MCF 10A (cell line): ENCODE results near the gene SDHB. TPM values are rescaled to one million over a fixed set of nuclear protein-coding genes. Genes with fewer than 3 reads are reported as not detected.
A peak's percentile ranks its signal among the peaks of the same experiment; 100 is the strongest.

ENCODE experiments used
- BruUV-seq: library from RNA; stranded (reverse); fragments of 400-500 nt; replicated peaks from 2 replicates; lab custom pipeline; 2021; lab: Mats Ljungman, UMichigan
- CTCF ChIA-PET: fragments of 300-600 bp; sonication (Branson Sonifier 250); formaldehyde crosslinking; extraction: SDS; loops from one replicate; lab custom pipeline; 2021; ENCODE audit warnings: antibody characterized with exemption, inconsistent platforms; lab: Yijun Ruan, JAX
- POLR2A ChIA-PET: fragments of 300-600, 350-650 bp; sonication (Branson Sonifier 250); formaldehyde crosslinking; extraction: SDS; loops from one replicate; lab custom pipeline; 2020; ENCODE audit warnings: antibody characterized with exemption, inconsistent platforms; lab: Yijun Ruan, JAX
- DNase-seq: peaks from one replicate; pipeline ENCODE4 v3.0.0-alpha.2; 2018; ENCODE audit not compliant: unreplicated experiment
- H3K27ac Mint-ChIP-seq: one replicate; pipeline ENCODE4 v1.8.0; 2022; ENCODE audit warnings: mild to moderate bottlenecking, low read depth, mixed read lengths; ENCODE audit not compliant: unreplicated experiment
- H3K27me3 Mint-ChIP-seq: one replicate; pipeline ENCODE4 v1.8.0; 2022; ENCODE audit warnings: mixed read lengths; ENCODE audit not compliant: insufficient read depth, unreplicated experiment
- H3K36me3 Mint-ChIP-seq: one replicate; pipeline ENCODE4 v1.8.0; 2022; ENCODE audit warnings: mild to moderate bottlenecking, moderate library complexity, mixed read lengths; ENCODE audit not compliant: insufficient read depth, unreplicated experiment
- H3K4me1 Mint-ChIP-seq: one replicate; pipeline ENCODE4 v1.8.0; 2022; ENCODE audit warnings: mixed read lengths; ENCODE audit not compliant: insufficient read depth, unreplicated experiment
- H3K4me3 Mint-ChIP-seq: one replicate; pipeline ENCODE4 v1.8.0; 2022; ENCODE audit warnings: mild to moderate bottlenecking, moderate library complexity, mixed read lengths; ENCODE audit not compliant: unreplicated experiment
- H3K9me3 Mint-ChIP-seq: one replicate; pipeline ENCODE4 v1.8.0; 2022; ENCODE audit warnings: mixed read lengths; ENCODE audit not compliant: unreplicated experiment
- intact Hi-C: fragments of 100-400 bp; cut with micrococcal nuclease; formaldehyde crosslinking; loops from 2 replicates; pipeline ENCODE4 v1.14.1; 2022
- total RNA-seq: library from RNA; stranded (reverse); gene quantifications from 2 replicates; pipeline ENCODE4 v1.2.3, GENCODE V29; 2022
- TF ChIP-seq, protein P1 (sequence below): fragments of 200-600 bp; IDR thresholded peaks from one replicate; pipeline ENCODE4 v1.8.0; 2022; ENCODE audit warnings: antibody characterized with exemption, mild to moderate bottlenecking; ENCODE audit not compliant: unreplicated experiment

SDHB gene
- total RNA-seq, 1 experiment from 2014 or later, result 166 TPM

DNA sequence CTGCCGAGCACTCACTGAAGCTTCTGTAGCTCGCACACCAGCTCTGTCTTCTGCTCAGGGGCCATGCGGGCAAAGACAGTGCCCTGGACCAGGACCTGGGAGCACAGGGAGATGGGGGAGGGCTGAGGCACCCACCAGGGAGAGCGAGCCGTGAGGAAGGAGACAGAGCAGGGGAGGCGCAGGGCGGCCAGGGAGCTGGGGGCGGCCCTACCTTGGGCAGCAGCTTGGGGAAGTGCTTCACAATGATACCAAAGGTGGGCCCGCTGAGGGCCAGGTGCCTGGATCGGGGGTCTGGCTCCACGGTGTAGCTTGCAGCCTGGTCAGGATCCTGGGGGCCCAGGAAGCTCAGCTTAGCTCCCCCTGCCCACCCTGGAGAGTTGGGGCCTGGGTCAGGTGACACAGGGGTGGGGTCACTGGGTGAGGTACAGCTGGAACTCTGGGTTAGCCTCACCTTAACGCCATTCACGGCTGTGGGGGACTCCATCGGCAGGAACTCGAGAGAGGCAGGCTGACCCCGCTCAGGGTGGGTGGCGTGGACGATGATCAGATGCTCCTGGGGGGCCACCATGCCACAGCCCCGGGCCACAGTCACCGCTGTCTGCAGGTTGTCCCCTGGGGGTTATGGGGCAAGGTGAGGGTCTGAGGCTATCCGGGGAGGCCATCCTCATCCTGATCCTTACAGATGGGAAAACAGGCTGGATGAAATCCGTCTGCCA is 64.0 kb downstream of the SDHB start:
- Mint-ChIP-seq H3K36me3 (peaks cover 8% of the 10 kb centered on the region), H3K27me3 (no peaks in the 10 kb centered on the region), H3K4me1 (peaks cover under 1% of the 10 kb centered on the region), H3K27ac (no peak overlapping the region), H3K4me3 (no peak overlapping the region), H3K9me3 (no peaks in the 10 kb centered on the region)
- intact Hi-C loops, result no loop called here
- TF ChIP-seq, protein P1, sequence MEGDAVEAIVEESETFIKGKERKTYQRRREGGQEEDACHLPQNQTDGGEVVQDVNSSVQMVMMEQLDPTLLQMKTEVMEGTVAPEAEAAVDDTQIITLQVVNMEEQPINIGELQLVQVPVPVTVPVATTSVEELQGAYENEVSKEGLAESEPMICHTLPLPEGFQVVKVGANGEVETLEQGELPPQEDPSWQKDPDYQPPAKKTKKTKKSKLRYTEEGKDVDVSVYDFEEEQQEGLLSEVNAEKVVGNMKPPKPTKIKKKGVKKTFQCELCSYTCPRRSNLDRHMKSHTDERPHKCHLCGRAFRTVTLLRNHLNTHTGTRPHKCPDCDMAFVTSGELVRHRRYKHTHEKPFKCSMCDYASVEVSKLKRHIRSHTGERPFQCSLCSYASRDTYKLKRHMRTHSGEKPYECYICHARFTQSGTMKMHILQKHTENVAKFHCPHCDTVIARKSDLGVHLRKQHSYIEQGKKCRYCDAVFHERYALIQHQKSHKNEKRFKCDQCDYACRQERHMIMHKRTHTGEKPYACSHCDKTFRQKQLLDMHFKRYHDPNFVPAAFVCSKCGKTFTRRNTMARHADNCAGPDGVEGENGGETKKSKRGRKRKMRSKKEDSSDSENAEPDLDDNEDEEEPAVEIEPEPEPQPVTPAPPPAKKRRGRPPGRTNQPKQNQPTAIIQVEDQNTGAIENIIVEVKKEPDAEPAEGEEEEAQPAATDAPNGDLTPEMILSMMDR, result no peak
- no peak for DNase-seq
- BruUV-seq, result no TSS peak
- CTCF ChIA-PET, result no interaction called here
- POLR2A ChIA-PET, result interaction anchor here (0.6 to 1.1 kb wide), 2 partner anchors 12 to 390 kb away, joined by 3 to 5 read pairs; no protein-coding TSS in a partner anchor

DNA sequence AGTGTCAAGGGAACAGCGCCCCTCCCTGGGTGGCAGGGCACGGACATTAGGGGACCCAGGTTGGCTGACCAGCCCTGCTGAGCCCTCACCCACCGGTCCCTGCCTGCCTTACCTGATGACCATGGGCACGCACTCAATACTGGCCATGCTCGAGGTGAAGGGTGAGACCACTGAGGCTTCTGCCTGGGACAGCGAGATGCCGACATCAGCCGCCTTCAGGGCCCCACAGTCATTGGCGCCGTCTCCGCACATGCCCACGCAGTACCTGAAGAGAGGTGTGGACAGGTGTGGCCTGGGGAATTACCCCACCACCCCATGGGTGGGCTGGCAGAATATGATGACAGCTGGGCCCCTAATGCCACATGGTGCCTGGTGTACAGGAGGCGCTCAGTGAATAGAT is 65.6 kb downstream of the SDHB start:
- peaks cover 6% of the 10 kb centered on the region for H3K4me1 Mint-ChIP-seq
- POLR2A ChIA-PET, result no interaction called here
- H3K27me3 Mint-ChIP-seq, result no peaks in the 10 kb centered on the region
- H3K4me3 Mint-ChIP-seq, result no peak overlapping the region
- intact Hi-C loops, result no loop called here
- BruUV-seq, result no TSS peak
- CTCF ChIA-PET, result interaction anchor here (1.3 kb wide), 2 partner anchors 9 to 58 kb away, joined by 3 to 4 read pairs; no protein-coding TSS in a partner anchor
- DNase-seq, result no peak
- no peaks in the 10 kb centered on the region for H3K9me3 Mint-ChIP-seq
- TF ChIP-seq, protein P1, result no peak
- no peak overlapping the region for H3K27ac Mint-ChIP-seq
- H3K36me3 Mint-ChIP-seq, result peaks cover 6% of the 10 kb centered on the region

DNA sequence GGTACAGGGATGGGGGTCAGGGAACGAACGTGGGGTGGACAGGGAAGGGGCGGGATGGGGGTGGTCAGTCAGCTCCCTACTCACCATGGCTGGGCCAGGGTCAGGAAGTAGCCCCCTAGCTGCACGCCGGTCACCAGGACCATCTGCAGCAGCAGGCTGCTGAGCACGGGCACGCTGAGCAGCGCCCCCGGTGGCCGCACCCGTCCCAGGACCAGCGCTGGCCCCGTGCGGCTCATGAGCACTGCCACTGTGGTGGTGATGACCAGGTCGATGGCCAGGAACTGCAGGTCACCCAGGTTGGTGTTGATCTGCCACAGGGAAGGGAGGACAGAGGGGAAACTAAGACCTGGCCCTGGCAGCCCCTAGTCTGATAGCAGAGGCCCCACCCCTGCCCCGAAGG is 66.9 kb downstream of the SDHB start:
- TF ChIP-seq, protein P1, result peak; percentile 28
- no peak overlapping the region for H3K27ac Mint-ChIP-seq
- H3K4me1 Mint-ChIP-seq, result peaks cover 6% of the 10 kb centered on the region
- no TSS peak for BruUV-seq
- no peaks in the 10 kb centered on the region for H3K27me3 Mint-ChIP-seq
- H3K9me3 Mint-ChIP-seq, result no peaks in the 10 kb centered on the region
- no peak overlapping the region for H3K4me3 Mint-ChIP-seq
- no peak for DNase-seq
- H3K36me3 Mint-ChIP-seq, result peaks cover 6% of the 10 kb centered on the region
- CTCF ChIA-PET, result interaction anchor here (0.7 to 1.3 kb wide), 5 partner anchors 8 to 59 kb away, joined by 3 to 4 read pairs (median 3); no protein-coding TSS in a partner anchor
- POLR2A ChIA-PET, result no interaction called here
- intact Hi-C loops, result no loop called here

DNA sequence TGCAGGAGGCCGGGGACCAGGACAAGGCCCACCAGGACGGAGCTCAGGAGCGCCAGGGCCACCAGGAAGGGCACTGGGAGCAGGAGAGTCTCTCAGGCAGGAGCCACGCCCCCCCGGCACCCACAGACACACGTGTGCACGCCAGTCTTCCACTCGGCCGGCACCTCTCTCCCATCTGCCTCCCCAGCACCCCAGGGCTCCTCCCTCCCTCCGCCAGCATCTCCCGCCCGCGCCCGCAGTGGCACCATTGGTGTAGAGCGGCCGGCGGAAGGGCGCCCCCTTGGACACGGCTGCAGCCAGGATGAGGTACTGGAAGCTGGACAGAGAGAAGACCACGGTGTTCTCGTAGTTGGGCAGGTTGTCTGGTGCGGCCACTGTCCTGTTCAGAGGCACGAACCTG is 67.3 kb downstream of the SDHB start:
- CTCF ChIA-PET, result interaction anchor here (0.7 to 1.3 kb wide), 4 partner anchors 8 to 59 kb away, joined by 3 to 4 read pairs (median 4); no protein-coding TSS in a partner anchor

More for the DNA sequence above, 67.3 kb downstream of the SDHB start:
- H3K9me3 Mint-ChIP-seq, result no peaks in the 10 kb centered on the region
- no peak overlapping the region for H3K4me3 Mint-ChIP-seq
- BruUV-seq, result no TSS peak
- intact Hi-C loops, result no loop called here
- H3K4me1 Mint-ChIP-seq, result peaks cover 8% of the 10 kb centered on the region
- no peak overlapping the region for H3K27ac Mint-ChIP-seq
- peaks cover 6% of the 10 kb centered on the region for H3K36me3 Mint-ChIP-seq
- no peak for DNase-seq
- TF ChIP-seq, protein P1, result no peak
- no peaks in the 10 kb centered on the region for H3K27me3 Mint-ChIP-seq
- POLR2A ChIA-PET, result no interaction called here
